Measurements from ENCODE around the gene PSMA3.
A peak's percentile ranks its signal among the peaks of the same experiment; 100 is the strongest.

Gene PSMA3

DNA sequence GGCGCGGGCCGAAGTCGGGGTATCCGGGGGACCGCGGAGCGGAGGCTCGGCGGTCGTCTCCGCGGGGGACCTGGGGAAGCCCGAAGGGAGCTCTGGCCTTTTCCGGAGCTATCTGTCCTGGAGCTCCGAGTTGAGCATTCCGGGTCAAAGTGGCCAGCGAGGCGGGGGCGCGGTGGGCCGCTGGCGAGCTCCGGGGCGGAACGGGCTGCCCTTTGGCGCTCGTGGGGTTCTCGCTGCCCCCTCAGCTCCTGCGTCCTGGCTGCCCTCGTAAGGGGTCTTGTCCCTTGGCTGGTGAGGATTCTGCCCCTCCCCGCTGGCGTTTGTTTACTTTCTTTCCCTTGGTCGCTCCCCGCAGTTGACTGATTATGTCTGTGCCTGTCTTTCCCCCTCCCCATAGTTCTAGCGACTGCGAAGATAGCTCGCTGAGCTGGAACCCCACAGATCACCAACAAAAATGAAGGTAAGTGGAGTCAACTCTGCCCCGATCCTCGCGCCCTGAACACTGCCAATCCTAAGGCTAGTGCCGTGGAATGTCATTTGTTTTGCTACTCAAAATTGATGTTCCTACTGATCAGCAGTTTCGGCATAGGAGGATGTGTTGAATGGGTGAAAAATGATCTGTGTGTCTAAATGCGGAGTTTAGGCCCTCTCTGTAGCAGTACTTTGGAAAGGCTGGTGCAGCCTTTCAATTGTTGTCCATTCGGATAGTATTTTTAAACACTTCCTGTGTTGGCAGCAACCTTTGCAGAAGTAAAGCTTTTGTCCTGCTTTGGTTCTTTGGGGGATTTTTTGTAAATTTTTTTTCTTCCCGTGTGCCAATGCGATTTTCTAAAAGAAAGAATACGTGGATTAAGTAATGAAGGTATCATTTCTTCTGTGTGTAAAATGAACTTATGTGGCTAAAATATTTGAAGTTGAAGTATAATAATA is 55.0 kb downstream of the PSMA3 start:
- peak overlapping the region; percentile 79 to 97 (median 91) for H3K27ac ChIP-seq

DNA sequence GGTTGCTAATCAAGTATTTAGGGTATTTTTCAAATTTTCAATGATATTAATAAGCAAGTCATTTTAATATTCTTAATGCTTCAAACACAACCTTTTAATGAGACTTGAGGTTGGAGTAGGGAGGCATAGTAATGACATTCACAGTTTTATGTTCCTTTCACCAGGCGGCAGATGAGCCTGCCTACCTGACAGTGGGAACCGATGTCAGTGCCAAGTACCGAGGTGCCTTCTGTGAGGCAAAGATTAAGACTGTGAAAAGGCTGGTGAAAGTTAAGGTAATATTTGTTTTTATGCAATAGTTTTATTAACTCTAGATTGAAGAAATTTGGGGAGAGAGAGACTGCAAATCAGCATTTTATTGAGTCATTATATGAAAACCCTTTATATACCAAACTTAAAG is 56.8 kb downstream of the PSMA3 start:
- Histone ChIP-seq H3K36me3 (peaks cover 29 to 58% (median 46%) of the 10 kb centered on the region in 11 experiments), H3K27me3 (no peaks in the 10 kb centered on the region), H4K20me1 (peaks cover 11 to 71% (median 16%) of the 10 kb centered on the region in 11 experiments), H3K9ac (peak overlapping the region in 1 of 11 experiments; percentile 44; a peak in 1 of 22 replicates), H3K9me3 (replicated peaks in 1 of 11) (no peaks in the 10 kb centered on the region), H3K4me2 (peak overlapping the region in 2 of 11 experiments; percentile 52 to 58; a peak in 3 of 22 replicates), H3K4me3 (no peak overlapping the region), H3K27ac (no peak overlapping the region), H3K4me1 (peaks cover 0 to 18% (median 11%) of the 10 kb centered on the region in 10 experiments; a peak in 19 of 20 replicates)
- TF ChIP-seq Cebpa-rat (IDR thresholded peaks at IDR 0.05): no peak

More for the DNA sequence above, 55.0 kb downstream of the PSMA3 start:
- Histone ChIP-seq H3K27me3 (no peaks in the 10 kb centered on the region), H3K4me2 (peak overlapping the region; percentile 68 to 93 (median 83)), H3K9me3 (replicated peaks in 1 of 11) (no peaks in the 10 kb centered on the region), H3K4me3 (peak overlapping the region; percentile 83 to 100 (median 94)), H4K20me1 (peaks cover 29 to 71% (median 34%) of the 10 kb centered on the region in 11 experiments), H3K9ac (peak overlapping the region; percentile 85 to 97 (median 94)), H3K36me3 (peaks cover 27 to 51% (median 41%) of the 10 kb centered on the region in 11 experiments), H3K4me1 (peaks cover 3 to 33% (median 23%) of the 10 kb centered on the region in 10 experiments; a peak in 19 of 20 replicates)
- no peak for TF ChIP-seq Cebpa-rat (IDR thresholded peaks at IDR 0.05)

DNA sequence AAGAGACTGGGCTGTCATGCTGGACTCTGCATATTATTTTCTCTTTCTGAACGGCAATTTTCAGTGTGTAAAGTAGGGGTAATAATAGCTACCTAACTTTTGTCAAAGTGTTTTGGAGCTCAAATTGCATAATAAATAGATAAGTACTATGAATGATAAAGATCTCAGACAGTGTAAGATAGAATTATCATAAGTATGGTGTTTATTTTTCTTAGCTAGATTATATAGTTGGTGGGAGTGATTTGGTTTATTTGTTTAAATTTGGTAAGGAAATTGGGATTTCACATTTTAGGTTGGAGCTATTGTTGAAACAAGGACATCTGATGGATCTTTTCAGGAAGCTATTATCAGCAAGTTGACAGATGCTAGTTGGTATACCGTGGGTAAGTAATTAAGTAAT is 61.1 kb downstream of the PSMA3 start:
- Histone ChIP-seq H3K4me2 (no peak overlapping the region), H3K27me3 (no peaks in the 10 kb centered on the region), H3K9me3 (replicated peaks in 1 of 11) (no peaks in the 10 kb centered on the region), H3K4me3 (no peak overlapping the region), H3K4me1 (peaks cover 0 to 27% (median 3%) of the 10 kb centered on the region in 10 experiments; a peak in 18 of 20 replicates), H3K27ac (no peak overlapping the region), H3K9ac (no peak overlapping the region), H4K20me1 (peaks cover 0 to 95% (median 5%) of the 10 kb centered on the region in 11 experiments; a peak in 12 of 22 replicates), H3K36me3 (peaks cover 53 to 93% (median 79%) of the 10 kb centered on the region in 11 experiments)
- no peak for TF ChIP-seq Cebpa-rat (IDR thresholded peaks at IDR 0.05)

DNA sequence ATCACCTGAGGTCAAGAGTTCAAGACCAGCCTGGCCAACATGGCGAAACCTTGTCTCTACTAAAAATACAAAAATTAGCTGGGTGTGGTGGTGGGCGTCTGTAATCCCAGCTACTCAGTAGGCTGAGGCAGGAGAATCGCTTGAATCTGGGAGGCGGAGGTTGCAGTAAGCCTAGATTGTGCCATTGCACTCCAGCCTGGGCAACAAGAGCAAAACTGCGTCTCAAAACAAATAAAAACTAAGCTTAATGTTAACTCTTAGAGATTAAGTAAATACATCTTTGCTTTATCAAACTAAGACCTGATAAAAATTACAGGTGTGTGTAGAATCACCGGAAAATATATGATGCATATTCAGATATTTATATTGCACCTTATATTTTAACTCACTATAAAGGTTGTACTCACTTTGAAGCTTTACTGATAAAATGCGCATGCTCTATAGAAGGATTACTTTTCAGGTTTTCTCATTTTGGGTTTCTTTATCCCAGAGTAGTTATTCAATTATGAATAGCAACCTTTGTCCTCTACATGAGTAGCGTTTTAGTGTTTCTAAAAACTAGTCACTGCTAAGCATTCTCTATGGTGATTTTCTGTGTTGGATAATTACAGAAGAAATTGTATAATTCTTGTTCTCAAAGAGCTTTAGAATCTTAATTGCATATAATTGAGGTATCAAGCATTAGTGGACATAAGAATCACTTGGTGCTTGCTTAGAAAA is 63.1 kb downstream of the PSMA3 start:
- Histone ChIP-seq H3K27me3 (no peaks in the 10 kb centered on the region), H3K9ac (no peak overlapping the region), H3K4me2 (no peak overlapping the region), H3K4me1 (peaks cover 0 to 17% (median 0%) of the 10 kb centered on the region in 10 experiments; a peak in 4 of 20 replicates), H3K9me3 (replicated peaks in 1 of 11) (no peaks in the 10 kb centered on the region), H3K4me3 (no peak overlapping the region), H3K27ac (no peak overlapping the region), H3K36me3 (peaks cover 57 to 94% (median 81%) of the 10 kb centered on the region in 11 experiments), H4K20me1 (peaks cover 0 to 88% (median 1%) of the 10 kb centered on the region in 11 experiments; a peak in 12 of 22 replicates)
- TF ChIP-seq Cebpa-rat (IDR thresholded peaks at IDR 0.05): no peak

DNA sequence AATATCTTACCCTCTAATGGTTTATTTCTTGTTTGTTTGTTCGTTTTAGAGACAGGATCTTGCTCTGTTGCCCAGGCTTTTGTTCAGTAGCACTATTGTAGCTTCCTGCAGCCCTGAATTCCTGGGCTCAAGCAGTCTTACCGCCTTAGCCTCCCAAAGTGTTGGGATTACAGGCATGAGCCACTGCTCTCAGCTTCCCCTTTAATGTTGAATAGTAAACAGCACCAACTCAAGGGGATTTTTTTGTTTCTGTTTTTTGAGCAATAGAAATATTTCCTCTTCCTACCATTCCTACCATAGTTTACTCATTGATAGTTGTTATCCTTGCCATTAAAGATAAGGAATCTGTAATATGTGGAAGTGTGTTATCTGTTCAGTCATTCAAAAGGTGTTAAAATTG is 64.4 kb downstream of the PSMA3 start:
- no peaks in the 10 kb centered on the region for H3K9me3 ChIP-seq (replicated peaks in 1 of 11)
- H3K36me3 ChIP-seq: peaks cover 59 to 95% (median 81%) of the 10 kb centered on the region in 11 experiments
- no peak overlapping the region for H3K9ac ChIP-seq
- peak overlapping the region in 2 of 11 experiments; percentile 32 to 58; a peak in 3 of 22 replicates for H3K4me2 ChIP-seq
- H3K4me3 ChIP-seq: no peak overlapping the region
- H3K27me3 ChIP-seq: no peaks in the 10 kb centered on the region
- no peak overlapping the region for H3K27ac ChIP-seq
- H3K4me1 ChIP-seq: peaks cover 0 to 17% (median 0%) of the 10 kb centered on the region in 10 experiments; a peak in 4 of 20 replicates
- no peak for TF ChIP-seq Cebpa-rat (IDR thresholded peaks at IDR 0.05)
- H4K20me1 ChIP-seq: peaks cover 0 to 88% (median 8%) of the 10 kb centered on the region in 11 experiments; a peak in 9 of 22 replicates

DNA sequence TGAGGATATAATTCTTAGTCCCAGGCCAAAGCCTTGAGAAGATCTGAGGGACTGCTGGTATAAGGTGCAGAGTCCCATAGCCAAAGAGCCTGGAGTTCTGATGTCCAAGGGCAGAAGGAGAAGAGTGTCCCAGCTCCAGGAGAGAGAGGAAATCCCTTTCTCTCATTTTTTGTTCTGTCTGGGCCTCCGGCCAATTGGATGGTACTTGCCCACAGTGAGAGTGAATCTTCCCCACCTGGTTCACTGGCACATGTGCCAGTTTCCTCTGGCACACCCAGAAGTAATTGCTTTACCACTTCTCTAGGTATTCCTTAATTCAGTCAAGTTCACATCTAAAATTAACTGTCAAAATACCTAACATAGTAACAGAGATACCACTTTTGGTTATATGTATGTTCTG is 69.1 kb downstream of the PSMA3 start:
- peaks cover 0 to 8% (median 0%) of the 10 kb centered on the region in 10 experiments; a peak in 4 of 20 replicates for H3K4me1 ChIP-seq
- H3K36me3 ChIP-seq: peaks cover 44 to 95% (median 75%) of the 10 kb centered on the region in 11 experiments
- H3K9ac ChIP-seq: no peak overlapping the region
- no peak overlapping the region for H3K27ac ChIP-seq
- peaks cover 0 to 71% (median 8%) of the 10 kb centered on the region in 11 experiments; a peak in 6 of 22 replicates for H4K20me1 ChIP-seq
- no peaks in the 10 kb centered on the region for H3K27me3 ChIP-seq
- H3K4me2 ChIP-seq: no peak overlapping the region
- no peak overlapping the region for H3K4me3 ChIP-seq
- no peak for TF ChIP-seq Cebpa-rat (IDR thresholded peaks at IDR 0.05)
- no peaks in the 10 kb centered on the region for H3K9me3 ChIP-seq (replicated peaks in 1 of 11)

DNA sequence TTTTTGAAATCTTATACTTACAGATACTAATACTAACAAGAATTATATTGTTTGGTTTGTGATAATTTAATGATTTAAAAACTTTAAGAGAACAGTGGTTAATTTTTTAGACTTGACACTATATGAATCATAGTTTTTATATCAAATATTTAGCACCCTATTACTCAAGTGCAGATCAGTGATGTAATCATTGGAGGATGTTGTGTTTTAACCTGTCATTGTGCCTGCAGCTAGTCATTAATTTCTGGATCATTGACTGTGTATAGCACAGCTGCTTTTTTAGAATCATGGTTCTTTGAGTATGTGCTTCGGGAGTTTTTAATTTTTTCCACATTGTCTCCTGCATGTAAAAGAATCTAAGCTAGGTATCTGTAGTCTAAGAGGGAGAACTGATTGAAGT is 71.0 kb downstream of the PSMA3 start:
- Histone ChIP-seq H4K20me1 (peaks cover 0 to 64% (median 8%) of the 10 kb centered on the region in 11 experiments; a peak in 6 of 22 replicates), H3K27ac (no peak overlapping the region), H3K27me3 (no peaks in the 10 kb centered on the region), H3K9ac (no peak overlapping the region), H3K9me3 (replicated peaks in 1 of 11) (no peaks in the 10 kb centered on the region), H3K4me1 (no peaks in the 10 kb centered on the region), H3K4me3 (no peak overlapping the region), H3K4me2 (no peak overlapping the region), H3K36me3 (peaks cover 54 to 98% (median 76%) of the 10 kb centered on the region in 11 experiments)
- no peak for TF ChIP-seq Cebpa-rat (IDR thresholded peaks at IDR 0.05)

Measured in BLaER1 treated with 17β-estradiol and CSF1 and Interleukin-3, amounts not matched to agents 10 nM and 100 nM (cell line).